ENCODE results near the gene ALDOA.

Gene ALDOA

GRCh38 chr16:30116291-30117207 lies 51.0 kb downstream of the ALDOA start:
- DNase-seq, result no peak

- no peak for DNase-seq
These were observed 52.2 kb downstream of the ALDOA start for GRCh38 chr16:30117768-30118167.

GRCh38 chr16:30119428-30119827 lies 53.9 kb downstream of the ALDOA start:
- DNase-seq, result no peak
